Smooth muscle cell (in vitro differentiated cells): ENCODE data around the gene MED1. TPM values are rescaled to one million over a fixed set of nuclear protein-coding genes. Genes with fewer than 3 reads are reported as not detected.
"Not testable (repeated sequence)": the region's sequence is repeated elsewhere in the genome, so short reads cannot be mapped to it uniquely, and the experiment has no call there.

Experiments
- DNase-seq: peaks from one replicate; lab custom pipeline; 2025; ENCODE audit not compliant: unreplicated experiment; lab: John Stamatoyannopoulos, UW
- H2AFZ ChIP-seq: fragments of 200-600 bp; sonication (generic); 2 replicates; pipeline ENCODE4 v1.6.0; 2016; ENCODE audit warnings: antibody characterized with exemption, low read depth, mild to moderate bottlenecking
- H3F3A ChIP-seq: fragments of 200-600 bp; sonication (generic); 2 replicates; pipeline ENCODE4 v1.6.0; 2017; ENCODE audit warnings: antibody characterized with exemption, low read depth
- H3K27ac ChIP-seq: fragments of 200-600 bp; sonication (generic); 2 replicates; pipeline ENCODE4 v1.5.1; 2016; ENCODE audit warnings: low read depth, mild to moderate bottlenecking
- H3K27me3 ChIP-seq: fragments of 200-600 bp; sonication (generic); 2 replicates; pipeline ENCODE4 v1.6.1; 2016; ENCODE audit warnings: low read depth, mild to moderate bottlenecking
- H3K36me3 ChIP-seq: fragments of 200-600 bp; sonication (generic); 2 replicates; pipeline ENCODE4 v1.5.1; 2016; ENCODE audit warnings: low read depth
- H3K4me1 ChIP-seq: fragments of 200-600 bp; sonication (generic); 2 replicates; pipeline ENCODE4 v1.5.1; 2016; ENCODE audit warnings: low read depth
- H3K4me2 ChIP-seq: fragments of 200-600 bp; sonication (generic); 2 replicates; pipeline ENCODE4 v1.6.0; 2016; ENCODE audit warnings: mild to moderate bottlenecking
- H3K4me3 ChIP-seq: fragments of 200-600 bp; sonication (generic); 2 replicates; pipeline ENCODE4 v1.5.1; 2016; ENCODE audit warnings: mild to moderate bottlenecking
- H3K79me2 ChIP-seq: fragments of 200-600 bp; sonication (generic); 2 replicates; pipeline ENCODE4 v1.6.0; 2016; ENCODE audit warnings: low read depth, mild to moderate bottlenecking
- H3K9ac ChIP-seq: fragments of 200-600 bp; sonication (generic); 2 replicates; pipeline ENCODE4 v1.6.0; 2016; ENCODE audit warnings: low read depth
- H3K9me3 ChIP-seq: fragments of 200-600 bp; sonication (generic); replicated peaks from 2 replicates; pipeline ENCODE4 v1.5.1; 2016; ENCODE audit warnings: low read depth
- H4K20me1 ChIP-seq: fragments of 200-600 bp; sonication (generic); 2 replicates; pipeline ENCODE4 v1.6.0; 2016; ENCODE audit warnings: low read depth
- WGBS: methylation state at CpG from one replicate; pipeline ENCODE4 v1.1.7; 2016; ENCODE audit warnings: low lambda C conversion rate; 5-methylcytosine and 5-hydroxymethylcytosine counted together
- polyA plus RNA-seq: library from polyadenylated mRNA; unstranded; fragments of >200 nt; fragmentation: Nextera tagmentation; extraction: Ambion mirVana; gene quantifications from 2 replicates; pipeline ENCODE4 v1.2.1, GENCODE V29; 2016
- total RNA-seq: library from RNA; depleted of rRNA; stranded (reverse); fragments of >200 nt; gene quantifications from 2 replicates; pipeline ENCODE4 v1.2.3, GENCODE V29; 2014
- TF ChIP-seq, protein P1 (sequence below): fragments of 200-600 bp; sonication (generic); IDR thresholded peaks from 2 replicates; pipeline ENCODE4 v1.5.1; 2017; ENCODE audit warnings: borderline replicate concordance, mild to moderate bottlenecking, antibody characterized with exemption; ENCODE audit not compliant: insufficient read depth, poor library complexity, severe bottlenecking

The MED1 gene
- total and polyA plus RNA-seq, 2 experiments from 2014 or later, result 9.5 to 25.3 TPM

- no peak overlapping the region for H2AFZ ChIP-seq
- H3K4me3 ChIP-seq, result no peak overlapping the region
- WGBS, result 90% methylated on average over 7 of the region's 7 CpGs
- no peaks in the 10 kb centered on the region for H3F3A ChIP-seq
- peaks cover 23% of the 10 kb centered on the region for H3K36me3 ChIP-seq
- H3K4me1 ChIP-seq, result no peaks in the 10 kb centered on the region
- TF ChIP-seq, protein P1, sequence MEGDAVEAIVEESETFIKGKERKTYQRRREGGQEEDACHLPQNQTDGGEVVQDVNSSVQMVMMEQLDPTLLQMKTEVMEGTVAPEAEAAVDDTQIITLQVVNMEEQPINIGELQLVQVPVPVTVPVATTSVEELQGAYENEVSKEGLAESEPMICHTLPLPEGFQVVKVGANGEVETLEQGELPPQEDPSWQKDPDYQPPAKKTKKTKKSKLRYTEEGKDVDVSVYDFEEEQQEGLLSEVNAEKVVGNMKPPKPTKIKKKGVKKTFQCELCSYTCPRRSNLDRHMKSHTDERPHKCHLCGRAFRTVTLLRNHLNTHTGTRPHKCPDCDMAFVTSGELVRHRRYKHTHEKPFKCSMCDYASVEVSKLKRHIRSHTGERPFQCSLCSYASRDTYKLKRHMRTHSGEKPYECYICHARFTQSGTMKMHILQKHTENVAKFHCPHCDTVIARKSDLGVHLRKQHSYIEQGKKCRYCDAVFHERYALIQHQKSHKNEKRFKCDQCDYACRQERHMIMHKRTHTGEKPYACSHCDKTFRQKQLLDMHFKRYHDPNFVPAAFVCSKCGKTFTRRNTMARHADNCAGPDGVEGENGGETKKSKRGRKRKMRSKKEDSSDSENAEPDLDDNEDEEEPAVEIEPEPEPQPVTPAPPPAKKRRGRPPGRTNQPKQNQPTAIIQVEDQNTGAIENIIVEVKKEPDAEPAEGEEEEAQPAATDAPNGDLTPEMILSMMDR, result no peak
- H3K9me3 ChIP-seq, result no peaks in the 10 kb centered on the region
- peaks cover 54% of the 10 kb centered on the region for H3K79me2 ChIP-seq
- no peak for DNase-seq
- peaks cover 53% of the 10 kb centered on the region for H4K20me1 ChIP-seq
- H3K27me3 ChIP-seq, result no peaks in the 10 kb centered on the region
- no peak overlapping the region for H3K27ac ChIP-seq
- H3K4me2 ChIP-seq, result no peak overlapping the region
- H3K9ac ChIP-seq, result no peak overlapping the region
Measured at GRCh38 chr17:39473310-39473709, 22.2 kb upstream of the MED1 start.

DNA sequence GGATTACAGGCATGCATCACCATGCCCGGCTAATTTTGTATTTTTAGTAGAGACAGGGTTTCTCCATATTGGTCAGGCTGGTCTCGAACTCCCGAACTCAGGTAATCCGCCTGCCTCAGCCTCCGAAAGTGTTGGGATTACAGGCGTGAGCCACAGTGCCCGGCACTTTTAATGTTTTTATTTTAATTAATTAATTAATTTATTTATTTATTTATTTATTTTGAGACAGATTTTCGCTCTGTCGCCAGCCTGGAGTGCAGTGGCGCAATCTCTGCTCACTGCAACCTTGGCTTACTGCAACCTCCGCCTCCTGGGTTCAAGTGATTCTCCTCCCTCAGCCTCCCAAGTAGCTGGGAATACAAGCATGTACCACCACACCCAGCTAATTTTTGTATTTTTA lies 17.5 kb upstream of the MED1 start:
- not testable (repeated sequence) for H3K9me3 ChIP-seq, H3K4me2 ChIP-seq, H3K27ac ChIP-seq, H3K4me3 ChIP-seq, H2AFZ ChIP-seq, H3F3A ChIP-seq, H3K27me3 ChIP-seq, DNase-seq, H3K9ac ChIP-seq
- WGBS, result 98% methylated on average over 11 of the region's 11 CpGs
- peaks cover 12% of the 10 kb centered on the region for H3K4me1 ChIP-seq
- peaks cover 23% of the 10 kb centered on the region for H3K36me3 ChIP-seq
- peaks cover 91% of the 10 kb centered on the region for H4K20me1 ChIP-seq
- peaks cover 85% of the 10 kb centered on the region for H3K79me2 ChIP-seq

DNA sequence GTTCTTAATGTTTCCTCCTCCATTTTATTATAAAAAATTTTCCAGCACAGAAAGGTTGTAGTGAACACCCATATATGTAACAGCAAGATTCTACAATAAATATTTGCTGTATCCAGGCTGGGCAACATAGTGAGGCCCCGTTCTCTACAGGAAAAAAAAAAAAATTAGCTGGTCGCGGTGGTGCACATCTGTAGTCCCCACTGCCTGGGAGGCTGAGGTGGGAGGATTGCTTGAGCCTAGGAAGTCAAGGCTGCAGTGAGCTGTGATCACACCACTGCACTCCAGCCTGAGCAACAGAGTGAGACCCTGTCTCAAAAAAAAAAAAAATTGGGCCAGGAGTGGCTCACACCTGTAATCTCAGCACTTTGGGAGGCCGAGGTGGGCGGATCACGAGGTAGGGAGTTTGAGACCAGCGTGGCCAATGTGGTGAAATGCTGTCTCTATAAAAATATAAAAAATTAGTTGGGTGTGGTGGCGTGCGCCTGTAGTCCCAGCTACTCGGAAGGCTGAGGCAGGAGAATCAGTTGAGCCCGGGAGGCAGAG lies 13.6 kb upstream of the MED1 start:
- not testable (repeated sequence) for H3K36me3 ChIP-seq, H3K27ac ChIP-seq, H3K27me3 ChIP-seq, H3K9me3 ChIP-seq, H2AFZ ChIP-seq, DNase-seq, H3F3A ChIP-seq
- Histone ChIP-seq H3K4me2 (peak overlapping the region; percentile 92), H3K79me2 (peaks cover 79% of the 10 kb centered on the region), H3K4me3 (peak overlapping the region; percentile 80), H3K9ac (peak overlapping the region; percentile 99), H4K20me1 (peaks cover 78% of the 10 kb centered on the region), H3K4me1 (peaks cover 14% of the 10 kb centered on the region)
- 98% methylated on average over 11 of the region's 11 CpGs for WGBS

DNA sequence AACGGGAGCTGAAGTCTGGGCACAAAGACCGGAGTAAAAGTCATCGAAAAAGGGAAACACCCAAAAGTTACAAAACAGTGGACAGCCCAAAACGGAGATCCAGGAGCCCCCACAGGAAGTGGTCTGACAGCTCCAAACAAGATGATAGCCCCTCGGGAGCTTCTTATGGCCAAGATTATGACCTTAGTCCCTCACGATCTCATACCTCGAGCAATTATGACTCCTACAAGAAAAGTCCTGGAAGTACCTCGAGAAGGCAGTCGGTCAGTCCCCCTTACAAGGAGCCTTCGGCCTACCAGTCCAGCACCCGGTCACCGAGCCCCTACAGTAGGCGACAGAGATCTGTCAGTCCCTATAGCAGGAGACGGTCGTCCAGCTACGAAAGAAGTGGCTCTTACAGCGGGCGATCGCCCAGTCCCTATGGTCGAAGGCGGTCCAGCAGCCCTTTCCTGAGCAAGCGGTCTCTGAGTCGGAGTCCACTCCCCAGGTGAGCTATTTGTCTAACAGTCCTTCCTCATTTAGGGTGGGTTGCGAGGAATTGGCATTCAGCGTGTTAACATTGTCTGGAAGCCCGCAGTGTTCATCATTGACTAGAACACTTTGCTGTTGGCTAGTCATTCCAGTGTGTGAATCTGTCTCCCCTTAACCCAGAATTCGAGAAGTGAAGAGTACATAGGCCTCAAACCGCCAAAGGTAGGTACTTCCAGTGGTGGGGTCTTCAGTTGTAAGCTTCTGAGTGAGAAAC lies 11.7 kb upstream of the MED1 start:
- peak overlapping the region; percentile 98 for H3K27ac ChIP-seq
- H3K79me2 ChIP-seq, result peaks cover 60% of the 10 kb centered on the region
- no peak for DNase-seq
- no peaks in the 10 kb centered on the region for H3F3A ChIP-seq
- peaks cover 59% of the 10 kb centered on the region for H4K20me1 ChIP-seq
- no peaks in the 10 kb centered on the region for H3K9me3 ChIP-seq
- TF ChIP-seq, protein P1, result no peak
- WGBS, result 7% methylated on average over 28 of the region's 28 CpGs
- H3K4me3 ChIP-seq, result peak overlapping the region; percentile 80
- no peaks in the 10 kb centered on the region for H3K27me3 ChIP-seq
- peak overlapping the region; percentile 92 for H3K4me2 ChIP-seq
- H3K9ac ChIP-seq, result peak overlapping the region; percentile 99
- H3K36me3 ChIP-seq, result no peaks in the 10 kb centered on the region
- H3K4me1 ChIP-seq, result peaks cover 14% of the 10 kb centered on the region
- no peak overlapping the region for H2AFZ ChIP-seq
